GM19452 (cell line): Measurements from ENCODE around the gene MAPK8IP3.

Experiments
- ATAC-seq: cut with Tn5 transposase; IDR thresholded peaks from one replicate; pipeline ENCODE4 v1.9.1; 2021; ENCODE audit not compliant: unreplicated experiment

The MAPK8IP3 gene

GRCh38 chr16:1740234-1740633 is 34.2 kb downstream of the MAPK8IP3 start:
- no peak for ATAC-seq

- ATAC-seq = no peak
Observed at GRCh38 chr16:1740781-1741490, 34.9 kb downstream of the MAPK8IP3 start.

GRCh38 chr16:1741553-1742165 is 35.7 kb downstream of the MAPK8IP3 start:
- no peak for ATAC-seq

- no peak for ATAC-seq
Observed at GRCh38 chr16:1743376-1744337, 37.7 kb downstream of the MAPK8IP3 start.

GRCh38 chr16:1744338-1744840 is 38.4 kb downstream of the MAPK8IP3 start:
- ATAC-seq = no peak

GRCh38 chr16:1745181-1745899 is 39.3 kb downstream of the MAPK8IP3 start:
- ATAC-seq = no peak

GRCh38 chr16:1745900-1746692 is 40.1 kb downstream of the MAPK8IP3 start:
- no peak for ATAC-seq

GRCh38 chr16:1746693-1747195 is 40.7 kb downstream of the MAPK8IP3 start:
- ATAC-seq = no peak

GRCh38 chr16:1747934-1748333 is 41.9 kb downstream of the MAPK8IP3 start:
- no peak for ATAC-seq

GRCh38 chr16:1749152-1750117 is 43.4 kb downstream of the MAPK8IP3 start:
- ATAC-seq = no peak

GRCh38 chr16:1751946-1752345 is 46.0 kb downstream of the MAPK8IP3 start:
- ATAC-seq = no peak

- no peak for ATAC-seq
Observed at GRCh38 chr16:1752853-1753252, 46.9 kb downstream of the MAPK8IP3 start.

GRCh38 chr16:1754204-1754603 is 48.2 kb downstream of the MAPK8IP3 start:
- no peak for ATAC-seq

- no peak for ATAC-seq
Observed at GRCh38 chr16:1757714-1758461, 51.9 kb downstream of the MAPK8IP3 start.

- no peak for ATAC-seq
Observed at GRCh38 chr16:1758923-1759322, 52.9 kb downstream of the MAPK8IP3 start.

- no peak for ATAC-seq
Observed at GRCh38 chr16:1759511-1759910, 53.5 kb downstream of the MAPK8IP3 start.

- ATAC-seq = no peak
Observed at GRCh38 chr16:1760911-1761310, 54.9 kb downstream of the MAPK8IP3 start.

- no peak for ATAC-seq
Observed at GRCh38 chr16:1761751-1762150, 55.8 kb downstream of the MAPK8IP3 start.
